HK-2 (cell line): ENCODE results near the gene NMNAT2.
A peak's percentile ranks its signal among the peaks of the same experiment; 100 is the strongest.
"Not testable (repeated sequence)": the region's sequence is repeated elsewhere in the genome, so short reads cannot be mapped to it uniquely, and the experiment has no call there.

Source experiments
- DNase-seq: peaks from one replicate; pipeline ENCODE4 v3.0.0-alpha.2; 2018; ENCODE audit not compliant: unreplicated experiment

The NMNAT2 gene

GRCh38 chr1:183418696-183419095, 516 bp upstream of the NMNAT2 start:
- no peak for DNase-seq

GRCh38 chr1:183416850-183417771, 1.1 kb downstream of the NMNAT2 start:
- DNase-seq: peak; percentile 17

- no peak for DNase-seq
Measured at GRCh38 chr1:183414365-183414764, 3.8 kb downstream of the NMNAT2 start.

- DNase-seq: no peak
Measured at GRCh38 chr1:183411091-183411490, 7.1 kb downstream of the NMNAT2 start.

- no peak for DNase-seq
Measured at GRCh38 chr1:183407961-183408360, 10.2 kb downstream of the NMNAT2 start.

GRCh38 chr1:183407474-183407873, 10.7 kb downstream of the NMNAT2 start:
- no peak for DNase-seq

GRCh38 chr1:183404476-183404875, 13.7 kb downstream of the NMNAT2 start:
- DNase-seq: no peak

GRCh38 chr1:183403498-183403897, 14.7 kb downstream of the NMNAT2 start:
- no peak for DNase-seq

GRCh38 chr1:183401565-183401964, 16.6 kb downstream of the NMNAT2 start:
- not testable (repeated sequence) for DNase-seq

- DNase-seq: no peak
Measured at GRCh38 chr1:183394435-183394834, 23.7 kb downstream of the NMNAT2 start.

- DNase-seq: no peak
Measured at GRCh38 chr1:183391863-183392262, 26.3 kb downstream of the NMNAT2 start.

GRCh38 chr1:183390561-183390960, 27.6 kb downstream of the NMNAT2 start:
- no peak for DNase-seq

- no peak for DNase-seq
Measured at GRCh38 chr1:183388735-183389134, 29.4 kb downstream of the NMNAT2 start.

- DNase-seq: no peak
Measured at GRCh38 chr1:183385340-183386144, 32.6 kb downstream of the NMNAT2 start.

- DNase-seq: no peak
Measured at GRCh38 chr1:183379951-183380350, 38.2 kb downstream of the NMNAT2 start.

- DNase-seq: no peak
Measured at GRCh38 chr1:183375381-183375780, 42.8 kb downstream of the NMNAT2 start.

- no peak for DNase-seq
Measured at GRCh38 chr1:183374825-183375224, 43.4 kb downstream of the NMNAT2 start.

GRCh38 chr1:183372586-183373230, 45.5 kb downstream of the NMNAT2 start:
- no peak for DNase-seq

- DNase-seq: no peak
Measured at GRCh38 chr1:183370399-183371058, 47.7 kb downstream of the NMNAT2 start.

- DNase-seq: no peak
Measured at GRCh38 chr1:183368213-183369108, 49.7 kb downstream of the NMNAT2 start.

- DNase-seq: no peak
Measured at GRCh38 chr1:183366116-183366515, 52.1 kb downstream of the NMNAT2 start.
